A549 (cell line): ENCODE data around the gene HJV. TPM values are rescaled to one million over a fixed set of nuclear protein-coding genes. Genes with fewer than 3 reads are reported as not detected.

Source experiments
- ATAC-seq, 2 experiments: fragments of 200-7000 bp in 1 of 2; fragments of >200 bp in 1 of 2; cut with Nextera tagmentation in 1 of 2; cut with Tn5 transposase in 1 of 2; 3 replicates each; pipeline versions ENCODE4 v1.8.0 to v1.9.1; 2018 to 2020; ENCODE audit warnings: mild to moderate bottlenecking in 1 of 2, moderate library complexity in 1 of 2
- CTCF ChIA-PET: fragments of 300-600 bp; sonication (Branson Sonifier 250); formaldehyde crosslinking; extraction: SDS; loops from one replicate; lab custom pipeline; 2021; ENCODE audit warnings: antibody characterized with exemption, inconsistent platforms; lab: Yijun Ruan, JAX
- POLR2A ChIA-PET: fragments of 350-600 bp; formaldehyde crosslinking; extraction: SDS; loops from one replicate; lab custom pipeline; 2021; ENCODE audit warnings: antibody characterized with exemption, inconsistent platforms; lab: Yijun Ruan, JAX
- DNase-seq, 2 experiments: peaks; one replicate each; pipeline versions ENCODE4 v3.0.0 to v3.0.0-alpha.2; 2011 to 2016; ENCODE audit warnings: low read depth in 1 of 2, low spot score in 1 of 2
- FAIRE-seq: peaks from 2 replicates; lab custom pipeline; 2011; peaks lifted over from hg19 to GRCh38; lab: Jason Lieb, UNC
- H3K27ac ChIP-seq, 2 experiments: fragments of >200 bp; sonication (Bioruptor Twin); formaldehyde crosslinking; 3 replicates each; pipeline ENCODE4 v1.5.1; 2016 to 2017
- H3K4me1 ChIP-seq: fragments of >200 bp; sonication (Bioruptor Twin); formaldehyde crosslinking; 3 replicates; pipeline ENCODE4 v1.6.1; 2016
- H3K4me2 ChIP-seq: fragments of >200 bp; sonication (Bioruptor Twin); formaldehyde crosslinking; 3 replicates; pipeline ENCODE4 v1.6.1; 2016
- H3K4me3 ChIP-seq: fragments of >200 bp; sonication (Bioruptor Twin); formaldehyde crosslinking; 3 replicates; pipeline ENCODE4 v1.5.1; 2016
- H3K9me3 ChIP-seq: fragments of >200 bp; sonication (Bioruptor Twin); formaldehyde crosslinking; 3 replicates; pipeline ENCODE4 v1.6.1; 2016
- BHLHE40 ChIP-seq: IDR thresholded peaks from 2 replicates; pipeline ENCODE4 v1.6.1; 2012; ENCODE audit warnings: low read depth, low read length, inconsistent platforms
- CBX2 ChIP-seq: fragments of 200-600 bp; sonication (generic); IDR thresholded peaks from 2 replicates; pipeline ENCODE4 v1.6.1; 2016; ENCODE audit warnings: low read depth, mild to moderate bottlenecking, borderline replicate concordance
- CBX8 ChIP-seq: fragments of 200-600 bp; sonication (generic); IDR thresholded peaks from 2 replicates; pipeline ENCODE4 v1.6.1; 2016
- CEBPB ChIP-seq, 2 experiments: fragments of >200 bp in 1 of 2; sonication (Bioruptor Twin) in 1 of 2; formaldehyde crosslinking in 1 of 2; IDR thresholded peaks; 2 replicates each; pipeline ENCODE4 v1.6.1; 2012 to 2016
- CHD2 ChIP-seq: fragments of 150-350 bp; IDR thresholded peaks from 2 replicates; pipeline ENCODE4 v1.6.1; 2014; ENCODE audit warnings: low read length; ENCODE audit not compliant: partially characterized antibody
- EHMT2 ChIP-seq: fragments of 200-600 bp; sonication (generic); IDR thresholded peaks from 2 replicates; pipeline ENCODE4 v1.6.1; 2016; ENCODE audit warnings: antibody characterized with exemption, low read depth, mild to moderate bottlenecking, moderate library complexity
- EP300 ChIP-seq, 2 experiments: fragments of >200 bp; sonication (Bioruptor Twin); formaldehyde crosslinking; IDR thresholded peaks; 2 replicates in 1 of 2; 3 replicates in 1 of 2; pipeline ENCODE4 v1.6.1; 2016 to 2017
- FOSL2 ChIP-seq, 2 experiments: fragments of 450-650 bp in 1 of 2; fragments of >200 bp in 1 of 2; sonication (Bioruptor Twin) in 1 of 2; formaldehyde crosslinking; IDR thresholded peaks; 2 replicates each; pipeline versions ENCODE4 v1.5.0 to v1.6.1; 2016 to 2020; ENCODE audit warnings: mild to moderate bottlenecking in 1 of 2, moderate library complexity in 1 of 2
- GATA3 ChIP-seq: IDR thresholded peaks from 2 replicates; pipeline ENCODE4 v1.6.1; 2012; ENCODE audit warnings: borderline replicate concordance
- HDAC2 ChIP-seq: fragments of 200-600 bp; sonication (generic); IDR thresholded peaks from 2 replicates; pipeline ENCODE4 v1.6.1; 2016
- HEYL ChIP-seq: fragments of 250-450 bp; sonication (Bioruptor Pico); IDR thresholded peaks from 2 replicates; pipeline ENCODE4 v1.8.0; 2021; ENCODE audit warnings: mild to moderate bottlenecking, moderate library complexity
- HOXA7 ChIP-seq: fragments of 250-450 bp; sonication (Bioruptor Pico); IDR thresholded peaks from 2 replicates; pipeline ENCODE4 v1.5.0; 2020; ENCODE audit warnings: mild to moderate bottlenecking, moderate library complexity
- HOXB13 ChIP-seq: fragments of 250-450 bp; sonication (Bioruptor Pico); IDR thresholded peaks from 2 replicates; pipeline ENCODE4 v1.5.0; 2020; ENCODE audit warnings: low read depth, mild to moderate bottlenecking, moderate library complexity
- HOXB5 ChIP-seq: fragments of 250-450 bp; sonication (Bioruptor Pico); IDR thresholded peaks from 2 replicates; pipeline ENCODE4 v1.5.0; 2020; ENCODE audit warnings: mild to moderate bottlenecking, moderate library complexity
- JUN ChIP-seq, 2 experiments: fragments of >200 bp; sonication (Bioruptor Twin); formaldehyde crosslinking; IDR thresholded peaks; 2 replicates in 1 of 2; 3 replicates in 1 of 2; pipeline ENCODE4 v1.6.1; 2016 to 2017
- MAFK ChIP-seq: fragments of 450-650 bp; IDR thresholded peaks from 2 replicates; pipeline ENCODE4 v1.6.1; 2014; ENCODE audit not compliant: partially characterized antibody
- NPAS2 ChIP-seq: fragments of 250-450 bp; sonication (Bioruptor Pico); IDR thresholded peaks from 2 replicates; pipeline ENCODE4 v1.8.0; 2022; ENCODE audit warnings: mild to moderate bottlenecking, moderate library complexity, borderline replicate concordance
- NR3C1 ChIP-seq: fragments of >200 bp; sonication (Bioruptor Twin); formaldehyde crosslinking; IDR thresholded peaks from 3 replicates; pipeline ENCODE4 v1.6.1; 2017
- PHF8 ChIP-seq: fragments of 200-600 bp; sonication (generic); IDR thresholded peaks from 2 replicates; pipeline ENCODE4 v1.6.1; 2016; ENCODE audit warnings: low read depth, mild to moderate bottlenecking, antibody characterized with exemption, moderate library complexity, borderline replicate concordance
- POLR2A ChIP-seq: IDR thresholded peaks from 2 replicates; pipeline ENCODE4 v1.6.1; 2012; ENCODE audit warnings: mild to moderate bottlenecking, low read length
- RAD21 ChIP-seq, 2 experiments: fragments of >200 bp in 1 of 2; sonication (Bioruptor Twin) in 1 of 2; formaldehyde crosslinking in 1 of 2; IDR thresholded peaks in 1 of 2; conservative IDR thresholded peaks in 1 of 2; 2 replicates in 1 of 2; 3 replicates in 1 of 2; pipeline ENCODE4 v1.6.1; 2012 to 2018; ENCODE audit warnings: inconsistent platforms in 1 of 2
- SMC3 ChIP-seq: fragments of >200 bp; sonication (Bioruptor Twin); formaldehyde crosslinking; IDR thresholded peaks from 3 replicates; pipeline ENCODE4 v1.6.1; 2018; ENCODE audit warnings: inconsistent platforms
- ZC3H11A ChIP-seq: fragments of 450-650 bp; IDR thresholded peaks from 2 replicates; pipeline ENCODE4 v1.6.1; 2014; ENCODE audit warnings: antibody characterized with exemption, mild to moderate bottlenecking
- ZFP36 ChIP-seq: fragments of 450-650 bp; IDR thresholded peaks from 2 replicates; pipeline ENCODE4 v1.6.1; 2014; ENCODE audit warnings: borderline replicate concordance; ENCODE audit not compliant: partially characterized antibody
- WGBS: methylation state at CpG from one replicate; pipeline ENCODE4 v1.1.6; 2017; ENCODE audit errors: missing lambda C conversion rate; 5-methylcytosine and 5-hydroxymethylcytosine counted together
- polyA plus RNA-seq, 4 experiments: library from polyadenylated mRNA; depleted of rRNA in 3 of 4; stranded (reverse); fragments of >200 nt; fragmentation: RNase III in 1 of 4; extraction: RNeasy Plus Mini Kit Qiagen cat#74134 plus additional on column Dnase treatment in 1 of 4; gene quantifications; 2 replicates in 3 of 4; 3 replicates in 1 of 4; pipeline ENCODE4 v1.2.3, GENCODE V29; 2011 to 2017
- TF ChIP-seq, protein P1 (sequence below): fragments of >200 bp; sonication (Bioruptor Twin); formaldehyde crosslinking; IDR thresholded peaks from 3 replicates; pipeline ENCODE4 v1.6.1; 2016
- TF ChIP-seq, protein P2 (sequence below): fragments of >200 bp; sonication (Bioruptor Twin); formaldehyde crosslinking; IDR thresholded peaks from 3 replicates; pipeline ENCODE4 v1.5.1; 2016
- TF ChIP-seq, protein P3 (sequence below): fragments of 250-450 bp; sonication (Bioruptor Pico); IDR thresholded peaks from 2 replicates; pipeline ENCODE4 v1.5.0; 2020; ENCODE audit warnings: low read depth, mild to moderate bottlenecking, moderate library complexity
- TF ChIP-seq, protein P4 (sequence below): fragments of 200-600 bp; sonication (generic); IDR thresholded peaks from 2 replicates; pipeline ENCODE4 v1.6.1; 2016; ENCODE audit warnings: antibody characterized with exemption, mild to moderate bottlenecking, moderate library complexity
- TF ChIP-seq, protein P5 (sequence below): IDR thresholded peaks from 2 replicates; pipeline ENCODE4 v1.6.1; 2012
- TF ChIP-seq, protein P6 (sequence below): fragments of >200 bp; sonication (Bioruptor Twin); formaldehyde crosslinking; IDR thresholded peaks from 2 replicates; pipeline ENCODE4 v1.6.1; 2016

The HJV gene
- polyA plus RNA-seq, 2 of the 4 experiments (the other 2 are of a cell fraction): not detected

DNA sequence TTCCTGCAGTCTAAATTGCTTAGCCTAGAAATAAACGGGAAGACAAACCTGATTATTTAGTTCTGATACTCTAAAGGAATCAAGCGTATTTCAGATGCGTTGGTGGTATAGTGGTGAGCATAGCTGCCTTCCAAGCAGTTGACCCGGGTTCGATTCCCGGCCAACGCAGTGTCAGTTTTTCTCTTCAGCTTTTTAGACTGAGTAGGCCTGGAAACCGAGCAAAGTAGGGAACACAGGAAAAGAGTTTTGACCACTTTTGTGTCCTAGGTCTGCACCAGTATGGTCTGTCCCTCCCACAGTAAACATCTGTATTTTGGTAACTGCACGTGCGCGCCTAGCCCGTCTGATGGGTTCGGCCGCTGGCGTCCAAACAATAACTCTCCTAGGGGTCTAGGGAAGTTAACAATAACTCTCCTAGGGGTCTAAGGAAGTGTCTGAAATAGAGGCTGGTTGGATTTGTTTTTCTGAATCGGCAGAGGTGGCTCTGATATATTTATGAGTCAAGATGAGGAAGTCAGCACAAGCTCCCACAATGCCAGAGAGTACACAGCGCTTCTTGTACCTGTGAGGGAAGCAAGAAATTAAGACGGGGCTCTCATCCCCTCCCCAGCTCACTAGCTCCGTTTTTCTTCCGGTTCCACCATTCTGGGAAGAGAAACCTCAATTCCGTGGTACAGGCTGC lies 15.6 kb upstream of the HJV start:
- H3K4me1 ChIP-seq: peaks cover 6% of the 10 kb centered on the region; the same call in 2 of the 3 replicates
- FAIRE-seq: no peak
- H3K4me2 ChIP-seq: peak overlapping the region; percentile 84
- ChIA-PET POLR2A (interaction anchor here (6.0 kb wide), 1 partner anchor 14 kb away, joined by 106 read pairs; no protein-coding TSS in a partner anchor), CTCF (interaction anchor here (0.7 to 5.7 kb wide), 6 partner anchors 9 to 145 kb away, joined by 3 to 41 read pairs (median 4); partner anchors contain the start of genes ANKRD34A and POLR3GL)
- H3K4me3 ChIP-seq: peak overlapping the region; percentile 62
- DNase-seq: peak; percentile 64 to 89
- no peaks in the 10 kb centered on the region for H3K9me3 ChIP-seq
- peak; percentile 55 to 66 for ATAC-seq
- WGBS: 1% methylated on average over 21 of the region's 21 CpGs
- peak overlapping the region; percentile 91 to 95 for H3K27ac ChIP-seq
- TF ChIP-seq JUN (IDR thresholded peaks at IDR 0.05) (no peak; a peak in 1 of 5 replicates), HDAC2 (no peak), HEYL (no peak), CBX2 (no peak), CBX8 (no peak), SMC3 (0 out of 3 replicates have a peak, but pooled peaks have one; percentile 14), ZC3H11A (no peak), MAFK (peak; percentile 45), NPAS2 (CRISPR knock-in tag) (no peak), RAD21 (conservative IDR thresholded peaks at IDR 0.05 in 1 of 2, IDR thresholded peaks at IDR 0.05 in 1 of 2) (no peak), EHMT2 (no peak), CHD2 (no peak), FOSL2 (IDR thresholded peaks at IDR 0.05) (no peak), FOSL2 (CRISPR knock-in tag; IDR thresholded peaks at IDR 0.05) (0 out of 2 replicates have a peak, but pooled peaks have one; percentile 3), HOXA7 (no peak), POLR2A (no peak), HOXB13 (CRISPR knock-in tag) (no peak), BHLHE40 (0 out of 2 replicates have a peak, but pooled peaks have one; percentile 19), NR3C1 (no peak), EP300 (IDR thresholded peaks at IDR 0.05) (no peak), PHF8 (no peak), CEBPB (IDR thresholded peaks at IDR 0.05) (peak in 1 of 2 experiments; percentile 33; a peak in 1 of 4 replicates), HOXB5 (no peak), GATA3 (no peak; the same call in 1 of the 2 replicates), ZFP36 (no peak)
- TF ChIP-seq, protein P1, sequence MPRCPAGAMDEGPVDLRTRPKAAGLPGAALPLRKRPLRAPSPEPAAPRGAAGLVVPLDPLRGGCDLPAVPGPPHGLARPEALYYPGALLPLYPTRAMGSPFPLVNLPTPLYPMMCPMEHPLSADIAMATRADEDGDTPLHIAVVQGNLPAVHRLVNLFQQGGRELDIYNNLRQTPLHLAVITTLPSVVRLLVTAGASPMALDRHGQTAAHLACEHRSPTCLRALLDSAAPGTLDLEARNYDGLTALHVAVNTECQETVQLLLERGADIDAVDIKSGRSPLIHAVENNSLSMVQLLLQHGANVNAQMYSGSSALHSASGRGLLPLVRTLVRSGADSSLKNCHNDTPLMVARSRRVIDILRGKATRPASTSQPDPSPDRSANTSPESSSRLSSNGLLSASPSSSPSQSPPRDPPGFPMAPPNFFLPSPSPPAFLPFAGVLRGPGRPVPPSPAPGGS: no peak
- TF ChIP-seq, protein P2, sequence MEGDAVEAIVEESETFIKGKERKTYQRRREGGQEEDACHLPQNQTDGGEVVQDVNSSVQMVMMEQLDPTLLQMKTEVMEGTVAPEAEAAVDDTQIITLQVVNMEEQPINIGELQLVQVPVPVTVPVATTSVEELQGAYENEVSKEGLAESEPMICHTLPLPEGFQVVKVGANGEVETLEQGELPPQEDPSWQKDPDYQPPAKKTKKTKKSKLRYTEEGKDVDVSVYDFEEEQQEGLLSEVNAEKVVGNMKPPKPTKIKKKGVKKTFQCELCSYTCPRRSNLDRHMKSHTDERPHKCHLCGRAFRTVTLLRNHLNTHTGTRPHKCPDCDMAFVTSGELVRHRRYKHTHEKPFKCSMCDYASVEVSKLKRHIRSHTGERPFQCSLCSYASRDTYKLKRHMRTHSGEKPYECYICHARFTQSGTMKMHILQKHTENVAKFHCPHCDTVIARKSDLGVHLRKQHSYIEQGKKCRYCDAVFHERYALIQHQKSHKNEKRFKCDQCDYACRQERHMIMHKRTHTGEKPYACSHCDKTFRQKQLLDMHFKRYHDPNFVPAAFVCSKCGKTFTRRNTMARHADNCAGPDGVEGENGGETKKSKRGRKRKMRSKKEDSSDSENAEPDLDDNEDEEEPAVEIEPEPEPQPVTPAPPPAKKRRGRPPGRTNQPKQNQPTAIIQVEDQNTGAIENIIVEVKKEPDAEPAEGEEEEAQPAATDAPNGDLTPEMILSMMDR: no peak
- TF ChIP-seq, protein P3, sequence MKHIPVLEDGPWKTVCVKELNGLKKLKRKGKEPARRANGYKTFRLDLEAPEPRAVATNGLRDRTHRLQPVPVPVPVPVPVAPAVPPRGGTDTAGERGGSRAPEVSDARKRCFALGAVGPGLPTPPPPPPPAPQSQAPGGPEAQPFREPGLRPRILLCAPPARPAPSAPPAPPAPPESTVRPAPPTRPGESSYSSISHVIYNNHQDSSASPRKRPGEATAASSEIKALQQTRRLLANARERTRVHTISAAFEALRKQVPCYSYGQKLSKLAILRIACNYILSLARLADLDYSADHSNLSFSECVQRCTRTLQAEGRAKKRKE (CRISPR knock-in tag): no peak
- TF ChIP-seq, protein P4, sequence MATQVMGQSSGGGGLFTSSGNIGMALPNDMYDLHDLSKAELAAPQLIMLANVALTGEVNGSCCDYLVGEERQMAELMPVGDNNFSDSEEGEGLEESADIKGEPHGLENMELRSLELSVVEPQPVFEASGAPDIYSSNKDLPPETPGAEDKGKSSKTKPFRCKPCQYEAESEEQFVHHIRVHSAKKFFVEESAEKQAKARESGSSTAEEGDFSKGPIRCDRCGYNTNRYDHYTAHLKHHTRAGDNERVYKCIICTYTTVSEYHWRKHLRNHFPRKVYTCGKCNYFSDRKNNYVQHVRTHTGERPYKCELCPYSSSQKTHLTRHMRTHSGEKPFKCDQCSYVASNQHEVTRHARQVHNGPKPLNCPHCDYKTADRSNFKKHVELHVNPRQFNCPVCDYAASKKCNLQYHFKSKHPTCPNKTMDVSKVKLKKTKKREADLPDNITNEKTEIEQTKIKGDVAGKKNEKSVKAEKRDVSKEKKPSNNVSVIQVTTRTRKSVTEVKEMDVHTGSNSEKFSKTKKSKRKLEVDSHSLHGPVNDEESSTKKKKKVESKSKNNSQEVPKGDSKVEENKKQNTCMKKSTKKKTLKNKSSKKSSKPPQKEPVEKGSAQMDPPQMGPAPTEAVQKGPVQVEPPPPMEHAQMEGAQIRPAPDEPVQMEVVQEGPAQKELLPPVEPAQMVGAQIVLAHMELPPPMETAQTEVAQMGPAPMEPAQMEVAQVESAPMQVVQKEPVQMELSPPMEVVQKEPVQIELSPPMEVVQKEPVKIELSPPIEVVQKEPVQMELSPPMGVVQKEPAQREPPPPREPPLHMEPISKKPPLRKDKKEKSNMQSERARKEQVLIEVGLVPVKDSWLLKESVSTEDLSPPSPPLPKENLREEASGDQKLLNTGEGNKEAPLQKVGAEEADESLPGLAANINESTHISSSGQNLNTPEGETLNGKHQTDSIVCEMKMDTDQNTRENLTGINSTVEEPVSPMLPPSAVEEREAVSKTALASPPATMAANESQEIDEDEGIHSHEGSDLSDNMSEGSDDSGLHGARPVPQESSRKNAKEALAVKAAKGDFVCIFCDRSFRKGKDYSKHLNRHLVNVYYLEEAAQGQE: no peak
- TF ChIP-seq, protein P5, sequence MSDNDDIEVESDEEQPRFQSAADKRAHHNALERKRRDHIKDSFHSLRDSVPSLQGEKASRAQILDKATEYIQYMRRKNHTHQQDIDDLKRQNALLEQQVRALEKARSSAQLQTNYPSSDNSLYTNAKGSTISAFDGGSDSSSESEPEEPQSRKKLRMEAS: peak; percentile 43
- TF ChIP-seq, protein P6, sequence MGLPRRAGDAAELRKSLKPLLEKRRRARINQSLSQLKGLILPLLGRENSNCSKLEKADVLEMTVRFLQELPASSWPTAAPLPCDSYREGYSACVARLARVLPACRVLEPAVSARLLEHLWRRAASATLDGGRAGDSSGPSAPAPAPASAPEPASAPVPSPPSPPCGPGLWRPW: no peak
